ENCODE results near the gene IFTAP.

Gene IFTAP

GRCh38 chr11:36695111-36695510 is 100.8 kb downstream of the IFTAP start:
- Mint-ChIP-seq H3K4me1 (no peaks in the 10 kb centered on the region), H3K27me3 (peaks cover 2% of the 10 kb centered on the region), H3K9me3 (no peaks in the 10 kb centered on the region), H3K36me3 (no peaks in the 10 kb centered on the region), H3K27ac (no peak overlapping the region), H3K4me3 (no peak overlapping the region)
- no peak for DNase-seq (ENCODE audit: low spot score in 2 of 2)
- ATAC-seq (ENCODE audit: low read depth) = no peak

DNA sequence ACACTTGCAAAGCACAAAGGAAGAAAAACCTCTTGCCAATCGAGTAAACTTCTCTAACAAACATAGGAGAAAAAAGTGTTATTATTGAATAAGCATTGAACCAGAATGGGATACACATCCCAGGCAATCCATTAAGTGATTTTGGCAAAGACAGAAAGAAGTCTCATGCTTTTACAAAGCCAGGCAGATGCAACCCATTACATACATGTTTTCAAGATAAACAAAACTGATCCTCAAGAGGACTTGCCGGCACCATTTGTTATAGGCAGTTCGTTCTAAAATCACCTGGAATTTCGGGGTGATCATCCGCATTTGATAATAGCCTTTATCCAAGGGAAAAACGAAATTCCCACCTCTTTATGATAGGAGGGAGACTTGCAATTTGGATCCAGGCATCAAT is 101.3 kb downstream of the IFTAP start:
- no peaks in the 10 kb centered on the region for H3K9me3 Mint-ChIP-seq
- ATAC-seq (ENCODE audit: low read depth) (no peak), DNase-seq (ENCODE audit: low spot score in 2 of 2) (no peak)
- H3K4me3 Mint-ChIP-seq = no peak overlapping the region
- no peaks in the 10 kb centered on the region for H3K36me3 Mint-ChIP-seq
- peaks cover 3% of the 10 kb centered on the region for H3K27me3 Mint-ChIP-seq
- no peaks in the 10 kb centered on the region for H3K4me1 Mint-ChIP-seq
- H3K27ac Mint-ChIP-seq = no peak overlapping the region

GRCh38 chr11:36696550-36696949 is 102.2 kb downstream of the IFTAP start:
- H3K27ac Mint-ChIP-seq = no peak overlapping the region
- ATAC-seq (ENCODE audit: low read depth) = no peak

DNA sequence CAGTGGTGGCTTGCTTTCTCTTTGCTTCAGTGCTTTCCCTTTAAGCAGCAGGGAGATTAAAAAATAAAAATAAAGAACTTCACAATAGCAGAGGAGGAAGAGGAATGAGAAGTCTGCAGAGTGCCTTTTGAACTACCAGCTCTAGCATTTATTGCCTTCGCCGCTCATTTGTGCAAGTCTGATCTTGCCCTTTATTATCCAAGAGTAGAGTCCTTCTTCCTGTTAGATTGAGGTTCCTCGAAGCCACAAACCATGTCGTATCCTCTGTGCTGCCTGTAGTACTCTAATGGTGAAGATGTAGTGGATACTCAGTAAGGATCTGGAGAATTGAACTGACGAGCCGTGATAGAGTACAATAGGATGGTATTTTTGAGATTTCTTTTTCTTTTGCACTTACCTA is 105.0 kb downstream of the IFTAP start:
- ATAC-seq (ENCODE audit: low read depth) (no peak), DNase-seq (ENCODE audit: low spot score in 2 of 2) (no peak)
- peaks cover 3% of the 10 kb centered on the region for H3K27me3 Mint-ChIP-seq
- H3K36me3 Mint-ChIP-seq = no peaks in the 10 kb centered on the region
- H3K9me3 Mint-ChIP-seq = no peaks in the 10 kb centered on the region
- H3K4me3 Mint-ChIP-seq = no peak overlapping the region
- H3K27ac Mint-ChIP-seq = no peak overlapping the region
- peaks cover 2% of the 10 kb centered on the region for H3K4me1 Mint-ChIP-seq

More at GRCh38 chr11:36696550-36696949, 102.2 kb downstream of the IFTAP start:
- Mint-ChIP-seq H3K9me3 (no peaks in the 10 kb centered on the region), H3K36me3 (no peaks in the 10 kb centered on the region), H3K4me1 (no peaks in the 10 kb centered on the region), H3K4me3 (no peak overlapping the region), H3K27me3 (peaks cover 3% of the 10 kb centered on the region)
- no peak for DNase-seq (ENCODE audit: low spot score in 2 of 2)

- no peak for ATAC-seq (ENCODE audit: low read depth)
- no peak overlapping the region for H3K4me3 Mint-ChIP-seq
- no peak overlapping the region for H3K27ac Mint-ChIP-seq
Measured at GRCh38 chr11:36700246-36700645, 105.9 kb downstream of the IFTAP start.

DNA sequence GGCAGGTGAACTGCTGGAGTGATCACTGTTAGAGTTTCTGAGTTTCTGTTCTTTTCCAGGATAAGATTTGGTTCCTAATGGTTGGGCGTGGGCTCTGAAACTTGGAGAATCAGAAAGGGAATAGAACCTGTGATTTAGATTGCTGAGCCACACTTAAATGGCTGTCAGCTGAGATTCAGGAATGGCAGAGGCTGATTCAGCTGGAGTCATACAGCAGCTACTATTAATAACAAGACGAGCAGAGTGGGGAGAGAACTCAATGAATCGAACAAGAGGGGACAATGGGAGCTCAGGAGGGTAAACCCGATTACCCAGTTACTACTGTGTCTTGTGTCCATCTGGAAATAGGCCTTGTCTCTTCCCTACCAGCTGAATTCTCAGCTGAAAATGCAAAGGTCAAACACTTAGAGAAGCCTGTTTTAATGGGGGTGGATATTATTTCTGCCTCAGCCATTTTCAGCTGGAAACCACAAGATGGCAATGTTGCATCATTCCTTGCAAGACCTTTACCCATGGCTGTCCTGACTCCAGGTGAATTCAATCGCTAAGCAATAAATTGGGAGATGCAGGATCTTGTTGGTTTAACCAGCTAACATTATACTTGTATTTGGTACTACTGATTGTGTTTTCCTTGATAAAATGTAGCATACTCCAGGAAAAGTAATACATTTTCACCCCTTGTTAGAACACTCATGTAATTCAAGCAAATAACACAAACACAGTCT is 108.2 kb downstream of the IFTAP start:
- Mint-ChIP-seq H3K9me3 (no peaks in the 10 kb centered on the region), H3K4me3 (no peak overlapping the region), H3K4me1 (peaks cover 2% of the 10 kb centered on the region), H3K27ac (no peak overlapping the region), H3K36me3 (no peaks in the 10 kb centered on the region), H3K27me3 (peaks cover 1% of the 10 kb centered on the region)
- peak; percentile 47 for ATAC-seq (ENCODE audit: low read depth)
- DNase-seq (ENCODE audit: low spot score in 2 of 2) = peak in 1 of 2 donors; percentile 14

More at GRCh38 chr11:36700246-36700645, 105.9 kb downstream of the IFTAP start:
- H3K9me3 Mint-ChIP-seq = no peaks in the 10 kb centered on the region
- H3K4me1 Mint-ChIP-seq = peaks cover 2% of the 10 kb centered on the region
- no peak for DNase-seq (ENCODE audit: low spot score in 2 of 2)
- no peaks in the 10 kb centered on the region for H3K36me3 Mint-ChIP-seq
- peaks cover 3% of the 10 kb centered on the region for H3K27me3 Mint-ChIP-seq

GRCh38 chr11:36703055-36703404 is 108.7 kb downstream of the IFTAP start:
- no peaks in the 10 kb centered on the region for H3K9me3 Mint-ChIP-seq
- H3K27me3 Mint-ChIP-seq = peaks cover 4% of the 10 kb centered on the region
- H3K4me3 Mint-ChIP-seq = no peak overlapping the region
- H3K4me1 Mint-ChIP-seq = peaks cover 2% of the 10 kb centered on the region
- DNase-seq (ENCODE audit: low spot score in 2 of 2) (no peak), ATAC-seq (ENCODE audit: low read depth) (no peak)
- H3K36me3 Mint-ChIP-seq = no peaks in the 10 kb centered on the region
- H3K27ac Mint-ChIP-seq = no peak overlapping the region

Measured in memory B cell (primary cell).